Motor neuron (in vitro differentiated cells): ENCODE data around the gene YIPF5. TPM values are rescaled to one million over a fixed set of nuclear protein-coding genes. Genes with fewer than 3 reads are reported as not detected.
A peak's percentile ranks its signal among the peaks of the same experiment; 100 is the strongest.

Source experiments
- ATAC-seq, 8 experiments: fragments of 200-7000 bp; cut with Tn5 transposase; replicated peaks in 6 of 8; 2 replicates each; pipeline ENCODE4 v1.8.0; 2021; ENCODE audit warnings: mild to moderate bottlenecking in 8 of 8, moderate library complexity in 8 of 8
- H3K27ac ChIP-seq, 2 donors: fragments of 250-450 bp; sonication (Bioruptor Pico); 2 replicates each; pipeline ENCODE4 v1.9.0; 2021; ENCODE audit warnings: antibody characterized with exemption in 2 of 2, mild to moderate bottlenecking in 2 of 2, moderate library complexity in 1 of 2
- H3K4me1 ChIP-seq, 2 donors: fragments of 250-450 bp; sonication (Bioruptor Pico); replicated peaks in 1 of 2; 2 replicates each; pipeline ENCODE4 v1.6.1; 2021; ENCODE audit warnings: antibody characterized with exemption in 2 of 2, mild to moderate bottlenecking in 2 of 2, moderate library complexity in 1 of 2
- H3K4me3 ChIP-seq, 5 donors: fragments of 250-450 bp; sonication (Bioruptor Pico); 2 replicates each; pipeline ENCODE4 v1.9.0; 2021; ENCODE audit warnings: antibody characterized with exemption in 5 of 5, mild to moderate bottlenecking in 5 of 5, moderate library complexity in 4 of 5
- WGBS, 10 experiments: fragments of 450-650 bp; shearing (Covaris generic); methylation state at CpG; one replicate each; pipeline ENCODE4 v1.0.0; 2022; 5-methylcytosine and 5-hydroxymethylcytosine counted together
- in situ Hi-C, 9 experiments: fragments of 400-800 bp; cut with MboI; loops; one replicate each; pipeline ENCODE4 v1.15.0; 2021; ENCODE audit warnings: low sequenced_read_pairs in 9 of 9, low pct_unique_long_range_greater_than_20kb in 2 of 9; ENCODE audit not compliant: unreplicated experiment in 9 of 9
- total RNA-seq, 8 experiments: library from RNA; unstranded; fragments of 300-600 nt; gene quantifications; 2 replicates each; pipeline versions ENCODE4 v1.2.3 to v1.2.4, GENCODE V29; 2022

The YIPF5 gene
- total RNA-seq, 8 experiments from 2014 or later, result 28.7 to 91.0 (median 64.2) TPM

GRCh38 chr5:144198386-144198785 is 27.9 kb upstream of the YIPF5 start:
- 0 to 100% (median 43%) methylated on average over 1 to 3 of the region's 3 CpGs for WGBS, 10 experiments
- ATAC-seq, result peak in 7 of 8 experiments; percentile 23 to 68 (median 55)
- Histone ChIP-seq H3K27ac (no peak overlapping the region), H3K4me1 (peaks cover 4 to 5% of the 10 kb centered on the region in 2 donors), H3K4me3 (no peak overlapping the region)
- in situ Hi-C loops, result loop anchor here in 2 of 9 experiments (25.0 kb wide), 2 partner anchors 1839 to 1864 kb away; no protein-coding TSS in a partner anchor

- Histone ChIP-seq H3K4me3 (no peak overlapping the region), H3K4me1 (peaks cover 4 to 5% of the 10 kb centered on the region in 2 donors), H3K27ac (no peak overlapping the region)
- ATAC-seq, result no peak
- in situ Hi-C loops, result loop anchor here in 2 of 9 experiments (25.0 kb wide), 2 partner anchors 1841 to 1866 kb away; no protein-coding TSS in a partner anchor
- WGBS, 10 experiments, result 89 to 100% (median 100%) methylated on average over 1 of the region's 1 CpG; no CpG with 5 or more reads in 7 of the 10 experiments
Observed at GRCh38 chr5:144196612-144197011, 26.2 kb upstream of the YIPF5 start.

DNA sequence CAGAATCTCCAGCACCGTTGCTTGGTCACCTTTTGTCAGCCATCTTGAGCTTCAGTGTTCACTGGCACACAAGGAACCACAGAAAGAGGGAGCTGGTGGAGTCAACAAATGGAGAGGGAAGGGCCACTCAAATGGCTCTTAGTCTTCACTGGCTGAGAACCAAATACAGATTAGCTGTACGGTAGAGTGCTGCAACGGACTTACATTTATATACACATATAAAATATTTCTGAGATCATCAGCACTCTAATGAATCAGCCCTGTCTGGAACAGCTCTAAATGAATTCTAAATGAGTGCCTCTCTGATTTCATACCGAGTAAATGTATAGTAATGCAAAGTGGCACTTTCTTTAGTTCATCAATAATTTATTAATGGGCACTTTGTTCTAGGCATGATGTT is 25.0 kb upstream of the YIPF5 start:
- 30 to 100% (median 80%) methylated on average over 1 to 4 of the region's 4 CpGs; no CpG with 5 or more reads in 1 of the 10 experiments for WGBS, 10 experiments
- in situ Hi-C loops, result loop anchor here in 2 of 9 experiments (25.0 kb wide), 2 partner anchors 1842 to 1867 kb away; no protein-coding TSS in a partner anchor
- H3K27ac ChIP-seq, result no peak overlapping the region
- peaks cover 4 to 5% of the 10 kb centered on the region in 2 donors for H3K4me1 ChIP-seq
- peak in 3 of 8 experiments; percentile 66 to 80 (median 78) for ATAC-seq
- no peak overlapping the region for H3K4me3 ChIP-seq

GRCh38 chr5:144194144-144194543 is 23.7 kb upstream of the YIPF5 start:
- ATAC-seq, result no peak
- WGBS, 10 experiments, result 79 to 93% (median 80%) methylated on average over 1 to 2 of the region's 2 CpGs; no CpG with 5 or more reads in 4 of the 10 experiments
- in situ Hi-C loops, result loop anchor here in 2 of 9 experiments (25.0 kb wide), 2 partner anchors 1843 to 1868 kb away; no protein-coding TSS in a partner anchor
- Histone ChIP-seq H3K27ac (no peak overlapping the region), H3K4me3 (no peak overlapping the region), H3K4me1 (peaks cover 4 to 5% of the 10 kb centered on the region in 2 donors)

DNA sequence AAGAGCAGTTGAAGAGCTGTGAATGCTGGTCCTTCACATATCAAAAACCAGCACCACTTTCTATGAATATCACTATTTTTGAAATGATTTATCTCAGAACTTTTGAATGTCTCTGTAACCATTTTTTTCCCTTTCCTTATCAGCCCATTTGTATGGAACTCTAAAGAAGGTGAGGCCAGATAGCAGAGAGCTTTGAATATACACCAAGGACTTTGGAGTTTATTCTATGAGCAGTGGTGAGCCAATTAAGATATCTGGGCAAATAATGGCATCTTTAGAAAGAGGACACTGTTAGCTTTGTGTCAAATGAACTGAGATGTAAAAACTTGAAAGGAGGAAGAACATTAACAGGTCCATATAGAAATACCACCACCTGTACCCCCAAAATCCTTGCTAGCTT is 22.2 kb upstream of the YIPF5 start:
- Histone ChIP-seq H3K4me3 (no peak overlapping the region), H3K4me1 (no peaks in the 10 kb centered on the region), H3K27ac (no peak overlapping the region)
- in situ Hi-C loops, result loop anchor here in 2 of 9 experiments (25.0 kb wide), 2 partner anchors 1845 to 1870 kb away; no protein-coding TSS in a partner anchor
- no peak for ATAC-seq

DNA sequence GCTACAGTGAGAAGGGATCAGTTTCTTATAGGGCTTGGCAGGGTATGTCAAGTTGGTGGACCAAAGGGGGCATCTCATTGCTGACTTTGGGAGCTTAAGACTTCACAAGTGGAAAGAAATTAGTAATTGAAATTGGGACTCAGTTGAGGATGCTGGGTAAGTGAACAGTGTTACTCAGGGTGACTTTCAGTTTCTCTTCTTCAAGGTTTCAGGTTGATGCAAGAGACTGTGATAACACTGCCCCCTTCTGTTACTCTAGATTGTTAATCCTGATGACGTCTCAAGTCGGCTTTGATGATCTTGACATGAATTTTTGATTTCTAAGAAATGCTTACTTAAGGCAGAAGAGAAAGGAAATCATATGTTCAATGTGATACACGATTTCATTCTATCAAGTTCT is 21.5 kb upstream of the YIPF5 start:
- Histone ChIP-seq H3K27ac (no peak overlapping the region), H3K4me3 (no peak overlapping the region), H3K4me1 (no peaks in the 10 kb centered on the region)
- ATAC-seq, result peak in 4 of 8 experiments; percentile 54 to 86 (median 78)
- in situ Hi-C loops, result loop anchor here in 2 of 9 experiments (25.0 kb wide), 2 partner anchors 1845 to 1870 kb away; no protein-coding TSS in a partner anchor
- 9 to 60% (median 20%) methylated on average over 1 to 3 of the region's 3 CpGs; no CpG with 5 or more reads in 1 of the 10 experiments for WGBS, 10 experiments

GRCh38 chr5:144191531-144191930 is 21.1 kb upstream of the YIPF5 start:
- Histone ChIP-seq H3K27ac (no peak overlapping the region), H3K4me1 (no peaks in the 10 kb centered on the region), H3K4me3 (no peak overlapping the region)
- in situ Hi-C loops, result loop anchor here in 2 of 9 experiments (25.0 kb wide), 2 partner anchors 1846 to 1871 kb away; no protein-coding TSS in a partner anchor
- WGBS, 10 experiments, result 31 to 100% (median 78%) methylated on average over 1 to 3 of the region's 3 CpGs
- ATAC-seq, result no peak

GRCh38 chr5:144189800-144190429 is 19.5 kb upstream of the YIPF5 start:
- H3K4me3 ChIP-seq, result no peak overlapping the region
- in situ Hi-C loops, result loop anchor here in 2 of 9 experiments (25.0 kb wide), 2 partner anchors 1847 to 1872 kb away; no protein-coding TSS in a partner anchor
- peak in 4 of 8 experiments; percentile 15 to 88 (median 66) for ATAC-seq
- no peak overlapping the region for H3K27ac ChIP-seq
- 3 to 100% (median 67%) methylated on average over 1 to 10 of the region's 10 CpGs for WGBS, 10 experiments
- H3K4me1 ChIP-seq, result no peaks in the 10 kb centered on the region

DNA sequence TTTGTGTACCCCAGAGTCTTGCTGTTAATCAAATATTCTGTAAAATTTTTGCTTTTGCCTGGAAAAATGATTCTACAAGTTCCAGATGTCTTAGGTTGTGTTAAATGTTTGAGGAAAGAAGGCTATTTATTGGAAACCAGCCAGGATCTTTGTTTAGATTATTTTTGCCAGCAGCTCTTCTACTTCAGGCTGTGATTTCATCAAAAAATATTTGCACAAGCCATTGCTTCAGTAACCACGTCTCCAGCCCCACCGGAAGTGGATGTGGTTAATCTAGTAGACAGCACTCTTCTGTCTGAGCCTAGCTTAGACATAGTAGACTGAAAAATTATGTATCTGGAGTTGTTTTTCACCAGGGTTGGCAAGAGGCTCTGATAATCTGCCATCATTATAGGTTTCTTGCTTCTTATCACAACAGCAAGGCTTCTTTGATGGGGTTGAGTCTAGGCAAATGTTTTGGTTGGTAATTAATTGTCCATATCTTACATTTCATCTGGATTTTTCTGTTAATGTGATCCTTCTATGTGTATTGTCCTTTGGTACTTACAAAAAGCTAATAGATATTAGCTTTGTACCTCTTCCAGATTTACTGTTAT is 17.3 kb upstream of the YIPF5 start:
- peak in 1 of 8 experiments; percentile 81 for ATAC-seq
- WGBS, 10 experiments, result 0 to 100% (median 83%) methylated on average over 1 to 2 of the region's 2 CpGs; no CpG with 5 or more reads in 5 of the 10 experiments
- Histone ChIP-seq H3K4me1 (no peaks in the 10 kb centered on the region), H3K4me3 (no peak overlapping the region), H3K27ac (no peak overlapping the region)
- in situ Hi-C loops, result loop anchor here in 2 of 9 experiments (25.0 kb wide), 2 partner anchors 1850 to 1875 kb away; no protein-coding TSS in a partner anchor

DNA sequence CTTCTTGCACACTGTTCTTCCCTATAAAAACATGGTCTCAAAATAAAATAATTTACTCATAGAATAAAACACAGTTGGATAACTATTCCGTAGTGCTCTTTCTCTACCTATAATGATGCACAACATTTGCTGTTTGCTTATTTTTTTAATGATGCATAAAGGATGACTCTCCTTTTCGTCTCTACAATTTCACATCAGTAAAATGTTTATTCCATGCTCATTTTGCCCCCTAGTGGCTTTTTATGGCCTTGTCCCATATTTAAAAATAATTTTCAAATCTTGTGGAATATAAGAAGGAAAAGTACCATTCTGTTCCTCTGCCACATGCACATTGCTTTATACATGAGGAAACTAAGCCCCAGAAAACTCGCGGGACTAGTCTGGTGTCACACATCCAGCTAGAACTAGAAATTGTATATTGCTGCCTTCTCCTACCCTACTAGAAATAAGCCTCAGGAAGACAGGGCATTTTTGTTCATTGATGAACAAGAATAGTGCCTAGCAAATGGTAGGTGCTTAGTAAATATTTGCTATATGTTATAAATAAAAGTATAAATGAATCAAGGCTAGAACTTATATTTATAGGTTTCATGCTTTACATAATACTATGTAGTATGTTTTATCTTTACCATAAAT is 12.9 kb upstream of the YIPF5 start:
- H3K4me3 ChIP-seq, result no peak overlapping the region

GRCh38 chr5:144179226-144179625 is 8.8 kb upstream of the YIPF5 start:
- in situ Hi-C loops, result loop anchor here in 2 of 9 experiments (25.0 kb wide), 2 partner anchors 1858 to 1883 kb away; no protein-coding TSS in a partner anchor
- ATAC-seq, result no peak
- Histone ChIP-seq H3K27ac (no peak overlapping the region), H3K4me3 (no peak overlapping the region), H3K4me1 (no peaks in the 10 kb centered on the region)
- 75 to 100% (median 100%) methylated on average over 1 of the region's 1 CpG; no CpG with 5 or more reads in 5 of the 10 experiments for WGBS, 10 experiments

More for the DNA sequence above, 12.9 kb upstream of the YIPF5 start:
- H3K27ac ChIP-seq, result no peak overlapping the region
- peak in 3 of 8 experiments; percentile 24 to 50 (median 38) for ATAC-seq
- in situ Hi-C loops, result loop anchor here in 2 of 9 experiments (25.0 kb wide), 2 partner anchors 1854 to 1879 kb away; no protein-coding TSS in a partner anchor
- no peaks in the 10 kb centered on the region for H3K4me1 ChIP-seq
- WGBS, 10 experiments, result 0 to 80% (median 25%) methylated on average over 2 to 4 of the region's 4 CpGs; no CpG with 5 or more reads in 1 of the 10 experiments

- ATAC-seq, result no peak
- Histone ChIP-seq H3K4me1 (no peaks in the 10 kb centered on the region), H3K27ac (no peak overlapping the region), H3K4me3 (no peak overlapping the region)
- in situ Hi-C loops, result loop anchor here in 2 of 9 experiments (25.0 kb wide), 2 partner anchors 1860 to 1885 kb away; no protein-coding TSS in a partner anchor
- WGBS, 10 experiments, result 20 to 100% (median 90%) methylated on average over 1 to 3 of the region's 3 CpGs; no CpG with 5 or more reads in 1 of the 10 experiments
Observed at GRCh38 chr5:144177548-144177947, 7.1 kb upstream of the YIPF5 start.
